Retinal pigment epithelial cell (primary cell): Measurements from ENCODE around the gene C5orf22.

Experiments
- DNase-seq: peaks from one replicate; pipeline ENCODE4 v3.0.0-alpha.2; 2010; ENCODE audit warnings: low read depth
- H3K4me3 ChIP-seq: 2 replicates; pipeline ENCODE4 v1.5.1; 2011; ENCODE audit warnings: mild to moderate bottlenecking, low read length, control low read depth, moderate library complexity
- TF ChIP-seq, protein P1 (sequence below): conservative IDR thresholded peaks from 2 replicates; pipeline ENCODE4 v1.5.1; 2011; ENCODE audit warnings: low read depth, low read length, control low read depth, inconsistent platforms

Gene C5orf22

DNA sequence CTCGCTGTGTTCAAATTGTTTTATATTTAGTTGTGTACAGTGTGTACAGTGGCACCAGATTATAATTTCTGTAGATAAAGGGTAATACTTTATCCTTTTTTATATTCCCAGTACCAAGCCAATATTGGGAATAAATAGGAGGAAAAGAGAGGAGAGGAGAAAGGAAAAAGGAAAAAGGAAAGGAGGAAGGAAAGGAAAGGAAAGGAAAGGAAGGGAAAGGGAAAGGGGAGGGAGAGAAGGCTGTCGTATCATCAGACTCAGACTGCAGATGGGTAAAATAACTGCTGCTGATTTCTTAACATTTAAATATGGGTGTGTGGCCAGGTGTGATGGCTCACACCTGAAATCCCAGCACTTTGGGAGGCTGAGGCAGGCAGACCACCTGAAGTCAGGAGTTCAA is 51.0 kb downstream of the C5orf22 start:
- TF ChIP-seq, protein P1, sequence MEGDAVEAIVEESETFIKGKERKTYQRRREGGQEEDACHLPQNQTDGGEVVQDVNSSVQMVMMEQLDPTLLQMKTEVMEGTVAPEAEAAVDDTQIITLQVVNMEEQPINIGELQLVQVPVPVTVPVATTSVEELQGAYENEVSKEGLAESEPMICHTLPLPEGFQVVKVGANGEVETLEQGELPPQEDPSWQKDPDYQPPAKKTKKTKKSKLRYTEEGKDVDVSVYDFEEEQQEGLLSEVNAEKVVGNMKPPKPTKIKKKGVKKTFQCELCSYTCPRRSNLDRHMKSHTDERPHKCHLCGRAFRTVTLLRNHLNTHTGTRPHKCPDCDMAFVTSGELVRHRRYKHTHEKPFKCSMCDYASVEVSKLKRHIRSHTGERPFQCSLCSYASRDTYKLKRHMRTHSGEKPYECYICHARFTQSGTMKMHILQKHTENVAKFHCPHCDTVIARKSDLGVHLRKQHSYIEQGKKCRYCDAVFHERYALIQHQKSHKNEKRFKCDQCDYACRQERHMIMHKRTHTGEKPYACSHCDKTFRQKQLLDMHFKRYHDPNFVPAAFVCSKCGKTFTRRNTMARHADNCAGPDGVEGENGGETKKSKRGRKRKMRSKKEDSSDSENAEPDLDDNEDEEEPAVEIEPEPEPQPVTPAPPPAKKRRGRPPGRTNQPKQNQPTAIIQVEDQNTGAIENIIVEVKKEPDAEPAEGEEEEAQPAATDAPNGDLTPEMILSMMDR = no peak
- no peak for DNase-seq
- no peak overlapping the region for H3K4me3 ChIP-seq

GRCh38 chr5:31585166-31585894 is 53.2 kb downstream of the C5orf22 start:
- TF ChIP-seq, protein P1 = no peak
- H3K4me3 ChIP-seq = no peak overlapping the region

GRCh38 chr5:31585895-31586270 is 53.8 kb downstream of the C5orf22 start:
- TF ChIP-seq, protein P1 = no peak
- no peak overlapping the region for H3K4me3 ChIP-seq
- DNase-seq = peak; percentile 89

More at GRCh38 chr5:31585166-31585894, 53.2 kb downstream of the C5orf22 start:
- DNase-seq = no peak

DNA sequence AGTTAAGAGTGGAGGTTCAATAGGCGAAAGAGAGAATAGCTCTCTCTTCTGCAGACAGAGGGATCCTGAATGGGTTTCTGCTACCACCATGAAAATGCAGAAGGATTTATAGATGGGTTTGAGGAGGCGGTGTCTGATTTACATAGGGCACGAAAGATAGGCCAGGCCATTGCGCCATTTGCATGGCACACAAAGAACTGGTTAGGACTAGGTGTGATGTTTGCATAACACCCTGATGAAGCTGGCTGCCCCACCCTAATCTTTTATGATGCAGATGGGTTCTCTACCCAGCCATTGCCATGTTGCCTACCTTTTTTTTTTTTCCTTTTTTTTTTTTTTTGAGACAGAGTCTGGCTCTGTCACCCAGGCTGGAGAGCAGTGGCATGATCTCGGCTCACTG is 55.4 kb downstream of the C5orf22 start:
- DNase-seq = no peak
- TF ChIP-seq, protein P1 = no peak
- H3K4me3 ChIP-seq = no peak overlapping the region

DNA sequence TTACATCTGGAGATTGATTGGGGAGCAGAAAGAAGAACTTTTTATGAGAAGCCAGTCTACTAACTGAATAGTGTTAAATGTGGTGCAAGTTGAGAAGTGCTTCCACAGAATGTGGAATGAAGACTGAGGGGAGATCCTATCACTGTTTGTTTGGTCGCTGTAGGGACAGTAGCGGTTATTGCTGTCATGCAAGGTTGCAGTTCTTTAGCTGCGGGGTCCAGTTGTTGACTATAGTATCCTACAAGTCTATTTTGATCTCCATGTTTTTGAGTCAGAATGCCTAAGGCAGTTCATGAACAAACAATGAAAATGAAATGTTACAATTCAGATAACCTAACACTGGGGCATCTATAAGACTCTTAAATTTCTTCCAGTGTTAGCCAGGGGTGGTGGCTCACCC is 61.6 kb downstream of the C5orf22 start:
- TF ChIP-seq, protein P1 = no peak
- DNase-seq = no peak
- no peak overlapping the region for H3K4me3 ChIP-seq

GRCh38 chr5:31596354-31596753 is 64.3 kb downstream of the C5orf22 start:
- no peak overlapping the region for H3K4me3 ChIP-seq
- TF ChIP-seq, protein P1 = no peak
- DNase-seq = no peak
